Lower lobe of right lung (tissue), 2 donors: ENCODE data around the gene TAGLN2. TPM values are rescaled to one million over a fixed set of nuclear protein-coding genes. Genes with fewer than 3 reads are reported as not detected.
A peak's percentile ranks its signal among the peaks of the same experiment; 100 is the strongest.

Source experiments
- ATAC-seq, 2 donors: fragments of 200-7000 bp; cut with Tn5 transposase; one replicate each; pipeline ENCODE4 v1.9.1; 2020 to 2022; ENCODE audit warnings: mild to moderate bottlenecking in 2 of 2, moderate library complexity in 2 of 2
- DNase-seq: peaks from one replicate; pipeline ENCODE4 v3.0.0-alpha.2; 2020
- H3K27ac ChIP-seq: fragments of 200-600 bp; one replicate; pipeline ENCODE4 v1.8.0; 2022
- H3K27me3 ChIP-seq: fragments of 200-600 bp; one replicate; pipeline ENCODE4 v1.8.0; 2022; ENCODE audit warnings: low read depth
- H3K36me3 ChIP-seq: fragments of 200-600 bp; one replicate; pipeline ENCODE4 v1.8.0; 2022; ENCODE audit warnings: mild to moderate bottlenecking
- H3K4me1 ChIP-seq: fragments of 200-600 bp; one replicate; pipeline ENCODE4 v1.8.0; 2022
- H3K4me3 ChIP-seq: fragments of 200-600 bp; one replicate; pipeline ENCODE4 v1.8.0; 2022; ENCODE audit warnings: mild to moderate bottlenecking
- H3K9me3 ChIP-seq: fragments of 200-600 bp; one replicate; pipeline ENCODE4 v1.8.0; 2022
- CTCF ChIP-seq: fragments of 200-600 bp; IDR thresholded peaks from one replicate; pipeline ENCODE4 v1.8.0; 2022; ENCODE audit warnings: antibody characterized with exemption, mild to moderate bottlenecking
- intact Hi-C: fragments of 100-400 bp; cut with DNase I; formaldehyde crosslinking; loops from one replicate; pipeline ENCODE4 v1.11.0; 2022
- total RNA-seq: library from RNA; stranded (reverse); fragmentation: NEBNext Ultra II Directional; extraction: Animal tissue kit (Norgen Biotek cat#: 25700); gene quantifications from one replicate; pipeline ENCODE4 v1.2.1, GENCODE V29; 2021
- donor health status: DM: no; HTN: yes; CAD: no; lungs with severe emphysema.

The TAGLN2 gene
- total RNA-seq, 1 donor from 2014 or later = 451 TPM

GRCh38 chr1:159932296-159933285 lies 7.3 kb upstream of the TAGLN2 start:
- Histone ChIP-seq H3K9me3 (no peaks in the 10 kb centered on the region), H3K27me3 (no peaks in the 10 kb centered on the region), H3K27ac (no peak overlapping the region), H3K36me3 (no peaks in the 10 kb centered on the region), H3K4me3 (no peak overlapping the region), H3K4me1 (peaks cover 17% of the 10 kb centered on the region)
- DNase-seq (peak; percentile 44), ATAC-seq (no peak)
- no peak for TF ChIP-seq CTCF
- intact Hi-C loops = no loop called here

- no peak for TF ChIP-seq CTCF
- no peak for DNase-seq
These were observed 6.5 kb upstream of the TAGLN2 start for GRCh38 chr1:159931795-159932173.

GRCh38 chr1:159931101-159931794 lies 5.9 kb upstream of the TAGLN2 start:
- Histone ChIP-seq H3K4me1 (peaks cover 9% of the 10 kb centered on the region), H3K27ac (no peak overlapping the region), H3K9me3 (no peaks in the 10 kb centered on the region), H3K36me3 (no peaks in the 10 kb centered on the region), H3K27me3 (no peaks in the 10 kb centered on the region), H3K4me3 (no peak overlapping the region)
- no peak for ATAC-seq
- no peak for DNase-seq
- intact Hi-C loops = no loop called here
- no peak for TF ChIP-seq CTCF

More at GRCh38 chr1:159931795-159932173, 6.5 kb upstream of the TAGLN2 start:
- H3K27me3 ChIP-seq = no peaks in the 10 kb centered on the region
- no peak for ATAC-seq
- no peaks in the 10 kb centered on the region for H3K9me3 ChIP-seq
- H3K4me3 ChIP-seq = no peak overlapping the region
- H3K36me3 ChIP-seq = no peaks in the 10 kb centered on the region
- intact Hi-C loops = no loop called here
- H3K27ac ChIP-seq = no peak overlapping the region
- H3K4me1 ChIP-seq = peaks cover 9% of the 10 kb centered on the region

- no peaks in the 10 kb centered on the region for H3K9me3 ChIP-seq
- TF ChIP-seq CTCF = no peak
- no peaks in the 10 kb centered on the region for H3K27me3 ChIP-seq
- no peaks in the 10 kb centered on the region for H3K36me3 ChIP-seq
- peaks cover 11% of the 10 kb centered on the region for H3K4me1 ChIP-seq
- H3K27ac ChIP-seq = no peak overlapping the region
- no peak for DNase-seq
- intact Hi-C loops = no loop called here
- no peak overlapping the region for H3K4me3 ChIP-seq
- no peak for ATAC-seq
These were observed 5.3 kb upstream of the TAGLN2 start for GRCh38 chr1:159930634-159931033.

- ATAC-seq (no peak), DNase-seq (no peak)
- Histone ChIP-seq H3K36me3 (no peaks in the 10 kb centered on the region), H3K4me1 (peaks cover 11% of the 10 kb centered on the region), H3K9me3 (no peaks in the 10 kb centered on the region), H3K4me3 (no peak overlapping the region), H3K27ac (no peak overlapping the region), H3K27me3 (no peaks in the 10 kb centered on the region)
- intact Hi-C loops = no loop called here
- no peak for TF ChIP-seq CTCF
These were observed 4.9 kb upstream of the TAGLN2 start for GRCh38 chr1:159930216-159930615.
